ENCODE results near the gene EPYC.

GRCh38 chr12:90916516-90916915 lies 88.3 kb downstream of the EPYC start:
- TF ChIP-seq L3MBTL2 (conservative IDR thresholded peaks at IDR 0.05): no peak
- TF ChIP-seq BHLHE40 (IDR thresholded peaks at IDR 0.05; ENCODE audit: borderline replicate concordance): no peak
- TF ChIP-seq TARDBP (IDR thresholded peaks at IDR 0.05): no peak
- TF ChIP-seq ZNF384 (IDR thresholded peaks at IDR 0.05): no peak

Data from HEK293T (cell line).